ENCODE measurements around the gene LDHD. TPM values are rescaled to one million over a fixed set of nuclear protein-coding genes. Genes with fewer than 3 reads are reported as not detected.
A peak's percentile ranks its signal among the peaks of the same experiment; 100 is the strongest.

LDHD gene
- total RNA-seq, 2 experiments from 2014 or later = 0.18 to 0.28 TPM

DNA sequence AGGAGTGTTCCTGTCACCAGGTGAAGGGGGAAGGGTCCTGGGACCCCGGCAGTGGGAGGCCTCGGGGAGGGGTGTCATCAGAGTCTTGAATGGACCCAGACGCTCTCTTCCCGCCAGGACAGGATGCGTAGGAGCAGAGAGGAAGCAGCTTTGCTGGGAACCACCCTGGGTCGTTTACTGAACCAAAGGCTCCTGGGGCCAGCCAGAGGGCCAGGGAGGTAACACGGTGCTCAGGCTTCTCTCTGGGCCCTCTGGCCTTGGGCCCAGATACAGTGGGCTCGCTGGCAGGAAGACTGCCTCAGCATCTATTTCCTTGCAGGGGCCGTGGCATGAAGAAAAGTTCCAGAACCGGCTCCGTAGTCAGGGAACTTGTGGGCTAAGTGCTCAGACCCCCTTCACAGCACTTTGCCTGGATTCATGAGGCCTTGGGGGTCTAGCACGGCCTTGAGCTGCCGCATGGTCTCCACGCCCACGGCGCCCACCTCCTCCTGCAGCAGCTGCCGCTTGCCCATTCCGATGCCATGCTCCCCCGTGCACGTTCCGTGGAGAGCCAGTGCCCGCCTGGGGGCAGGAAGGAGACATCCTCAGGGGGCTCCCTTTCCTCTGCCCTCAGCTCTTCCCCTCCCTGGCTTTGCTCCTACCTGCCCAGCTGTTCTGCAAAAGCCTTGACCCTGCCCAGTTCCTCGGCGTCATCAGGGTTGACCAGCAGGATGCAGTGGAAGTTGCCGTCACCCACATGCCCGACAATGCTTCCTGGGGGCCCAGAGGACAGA lies 4.4 kb downstream of the LDHD start:
- Mint-ChIP-seq H3K4me1 (peaks cover 50% of the 10 kb centered on the region), H3K4me3 (no peak overlapping the region), H3K27me3 (no peaks in the 10 kb centered on the region), H3K36me3 (ENCODE audit: low read depth) (peaks cover 6% of the 10 kb centered on the region), H3K9me3 (no peaks in the 10 kb centered on the region), H3K27ac (no peak overlapping the region)
- DNase-seq = no peak
- ChIA-PET CTCF (interaction anchor here (0.8 to 6.1 kb wide), 36 partner anchors 13 to 401 kb away, joined by 3 to 186 read pairs (median 6); partner anchors contain the start of genes WDR59 and ZNRF1), POLR2A (interaction anchor here (0.9 to 5.4 kb wide), 10 partner anchors 13 to 299 kb away, joined by 3 to 71 read pairs (median 4); partner anchors contain the start of gene ZNRF1)

DNA sequence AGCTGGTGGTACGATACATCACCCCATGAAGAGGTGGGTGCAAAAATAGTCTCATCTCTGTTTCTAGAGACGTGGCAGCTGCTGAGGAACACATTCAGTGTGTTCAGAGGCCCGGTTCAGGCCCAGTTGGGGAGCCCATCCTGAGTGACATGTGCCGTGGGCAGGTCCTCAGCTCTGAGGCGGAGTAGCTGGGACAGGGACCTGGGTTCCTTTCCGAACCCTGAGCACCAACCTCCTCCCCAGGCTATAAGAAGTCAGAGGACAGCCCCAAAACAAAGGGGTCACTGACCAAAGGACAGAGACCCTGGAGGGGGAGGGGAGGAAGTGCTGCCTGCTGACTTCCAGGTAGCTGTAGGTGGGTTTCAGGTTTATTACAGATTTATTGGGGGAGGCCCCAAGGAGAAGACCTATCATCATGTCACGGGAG lies 5.1 kb downstream of the LDHD start:
- H3K27ac Mint-ChIP-seq = peak overlapping the region; percentile 88
- no peaks in the 10 kb centered on the region for H3K27me3 Mint-ChIP-seq
- DNase-seq = no peak
- POLR2A ChIA-PET = interaction anchor here (0.9 to 5.4 kb wide), 11 partner anchors 12 to 298 kb away, joined by 3 to 71 read pairs (median 4); partner anchors contain the start of gene ZNRF1
- peaks cover 54% of the 10 kb centered on the region for H3K4me1 Mint-ChIP-seq
- CTCF ChIA-PET = interaction anchor here (0.7 to 6.1 kb wide), 44 partner anchors 9 to 410 kb away, joined by 3 to 186 read pairs (median 5); partner anchors contain the start of genes FA2H, WDR59 and ZNRF1
- peaks cover 7% of the 10 kb centered on the region for H3K36me3 Mint-ChIP-seq (ENCODE audit: low read depth)
- H3K9me3 Mint-ChIP-seq = no peaks in the 10 kb centered on the region
- H3K4me3 Mint-ChIP-seq = no peak overlapping the region

DNA sequence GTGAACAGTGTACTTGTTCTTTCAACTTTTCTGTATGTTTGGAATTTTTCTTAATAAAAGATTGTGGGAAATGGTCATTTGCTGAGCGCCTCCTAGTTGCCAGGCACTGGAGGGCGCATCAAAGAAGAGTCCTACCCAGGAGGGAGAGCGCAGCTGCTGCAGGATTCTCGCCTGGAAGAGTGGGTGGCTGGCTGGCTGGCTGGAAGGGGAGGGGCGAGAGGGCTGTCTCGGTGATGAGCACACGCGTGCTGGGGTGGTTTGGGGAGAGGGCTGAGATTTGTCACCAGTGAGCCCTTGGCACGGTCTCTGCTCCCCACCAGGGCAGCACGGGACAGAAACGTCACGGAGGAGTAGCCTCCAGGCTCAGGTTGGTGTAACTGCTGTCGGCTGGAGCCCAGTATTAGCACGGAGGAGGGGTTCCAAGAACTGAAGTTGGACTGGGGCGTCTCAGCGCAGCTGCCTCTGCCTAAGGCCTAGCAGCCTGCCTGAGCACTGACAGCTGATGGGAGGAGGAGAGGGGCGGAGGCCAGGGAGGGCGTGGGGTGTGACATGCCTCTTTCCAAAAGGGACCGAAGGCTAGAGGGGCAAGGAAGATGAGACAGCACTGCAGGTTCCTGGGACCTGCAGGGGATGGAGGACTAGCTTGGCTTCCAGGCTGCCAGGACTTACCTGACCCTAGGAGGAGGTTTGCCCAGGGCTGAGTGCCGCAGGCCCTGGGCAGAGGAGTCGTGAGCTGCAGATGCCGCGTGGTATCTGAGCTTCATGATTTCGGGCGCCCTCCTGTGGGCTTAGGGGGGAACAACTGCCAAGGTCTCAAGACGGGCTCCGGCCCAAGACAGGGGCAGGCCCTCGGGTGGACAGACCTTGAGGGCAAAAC lies 5.7 kb downstream of the LDHD start:
- Mint-ChIP-seq H3K27me3 (no peaks in the 10 kb centered on the region), H3K4me1 (peaks cover 61% of the 10 kb centered on the region), H3K36me3 (ENCODE audit: low read depth) (peaks cover 13% of the 10 kb centered on the region), H3K9me3 (no peaks in the 10 kb centered on the region), H3K4me3 (peak overlapping the region; percentile 57), H3K27ac (peak overlapping the region; percentile 88)
- POLR2A ChIA-PET = interaction anchor here (0.8 to 5.4 kb wide), 15 partner anchors 12 to 537 kb away, joined by 3 to 71 read pairs (median 4); partner anchors contain the start of genes KARS1, TERF2IP, WDR59 and ZNRF1
- DNase-seq = peak; percentile 88
- CTCF ChIA-PET = interaction anchor here (0.6 to 6.1 kb wide), 46 partner anchors 10 to 410 kb away, joined by 3 to 186 read pairs (median 5); partner anchors contain the start of genes FA2H, WDR59 and ZNRF1

DNA sequence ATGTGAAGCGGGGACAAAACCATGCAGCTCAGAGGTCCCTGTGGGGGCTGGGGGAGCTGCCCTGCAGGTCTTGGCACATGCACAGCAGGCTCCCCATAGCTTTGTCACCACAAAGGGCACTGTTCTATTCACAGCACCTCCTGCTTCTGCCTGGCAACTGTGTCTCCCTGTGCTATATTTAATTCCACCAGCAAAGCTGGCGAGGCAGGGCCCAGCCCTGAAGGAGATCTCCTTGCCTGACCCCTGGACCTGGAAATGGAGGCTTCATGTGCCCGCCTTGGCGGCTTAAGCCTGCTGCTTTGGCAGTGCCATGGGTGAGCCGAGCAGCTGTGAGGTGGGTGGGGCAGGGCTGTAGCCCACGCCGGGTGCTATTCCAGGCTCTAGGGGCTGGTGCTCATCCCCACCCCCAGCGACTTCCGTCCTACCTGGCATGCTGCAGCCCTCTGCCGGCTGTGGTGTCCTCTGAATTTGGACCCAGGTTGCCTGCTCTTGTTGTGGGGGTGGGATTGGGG lies 6.8 kb downstream of the LDHD start:
- peaks cover 71% of the 10 kb centered on the region for H3K4me1 Mint-ChIP-seq
- no peaks in the 10 kb centered on the region for H3K9me3 Mint-ChIP-seq
- POLR2A ChIA-PET = interaction anchor here (1.4 to 5.4 kb wide), 7 partner anchors 11 to 538 kb away, joined by 3 to 71 read pairs (median 23); partner anchors contain the start of genes KARS1, TERF2IP, WDR59 and ZNRF1
- H3K4me3 Mint-ChIP-seq = peak overlapping the region; percentile 71
- H3K36me3 Mint-ChIP-seq (ENCODE audit: low read depth) = peaks cover 21% of the 10 kb centered on the region
- no peak for DNase-seq
- H3K27ac Mint-ChIP-seq = peak overlapping the region; percentile 88
- CTCF ChIA-PET = interaction anchor here (0.6 to 6.1 kb wide), 17 partner anchors 11 to 543 kb away, joined by 3 to 186 read pairs (median 7); partner anchors contain the start of genes WDR59 and ZNRF1
- H3K27me3 Mint-ChIP-seq = no peaks in the 10 kb centered on the region

DNA sequence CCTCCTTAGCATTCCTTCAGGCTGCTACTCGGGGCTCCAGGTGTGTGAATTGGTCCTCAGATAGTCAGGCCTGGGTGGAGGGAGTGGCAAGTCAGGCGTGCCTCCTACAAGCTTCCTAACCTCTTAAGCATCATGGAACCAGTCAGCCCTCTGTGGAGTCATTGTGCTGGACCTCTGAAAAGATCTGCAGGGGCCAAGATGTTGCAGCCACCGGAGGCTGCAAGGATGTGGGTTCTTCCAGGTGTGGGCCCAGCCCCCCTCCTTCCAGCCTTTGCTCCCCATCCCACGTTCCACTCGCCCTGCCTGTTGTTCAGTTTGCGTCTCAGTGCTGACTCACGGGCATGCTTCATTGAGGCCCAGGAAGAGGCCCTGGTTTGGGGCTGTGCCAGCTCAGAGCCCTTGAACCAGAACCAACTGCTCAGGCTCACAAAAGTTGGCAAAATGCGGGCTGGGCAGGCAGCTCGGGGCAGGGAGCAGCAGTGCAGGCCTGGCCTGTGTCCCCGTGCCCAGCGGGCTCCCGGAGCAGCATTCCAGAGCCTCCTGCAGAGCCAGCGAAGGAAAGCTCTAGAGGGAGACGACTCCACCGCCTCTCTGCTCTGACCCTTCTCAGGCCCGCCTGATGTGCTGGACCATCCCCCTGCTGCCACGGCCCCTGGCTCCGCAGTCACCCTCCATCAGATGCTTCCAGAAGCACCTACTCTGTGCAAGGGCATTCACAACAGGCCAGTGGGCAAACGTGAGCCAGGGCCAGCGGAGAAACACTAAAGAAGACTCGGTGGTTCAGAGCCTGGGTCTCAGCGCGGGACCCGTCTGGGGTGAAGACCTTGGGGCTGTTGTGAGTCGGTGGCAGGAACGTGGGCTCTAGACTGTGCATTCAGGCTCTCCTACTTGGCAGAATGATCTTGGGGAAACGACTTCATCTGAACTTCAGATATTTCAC lies 7.5 kb downstream of the LDHD start:
- DNase-seq = peak; percentile 77
- H3K4me3 Mint-ChIP-seq = peak overlapping the region; percentile 71
- no peaks in the 10 kb centered on the region for H3K27me3 Mint-ChIP-seq
- H3K9me3 Mint-ChIP-seq = no peaks in the 10 kb centered on the region
- H3K36me3 Mint-ChIP-seq (ENCODE audit: low read depth) = peaks cover 28% of the 10 kb centered on the region
- H3K4me1 Mint-ChIP-seq = peaks cover 78% of the 10 kb centered on the region
- ChIA-PET POLR2A (interaction anchor here (1.0 to 5.4 kb wide), 7 partner anchors 10 to 538 kb away, joined by 3 to 71 read pairs (median 23); partner anchors contain the start of genes CFDP1, KARS1, TERF2IP and ZNRF1), CTCF (interaction anchor here (0.6 to 6.1 kb wide), 16 partner anchors 11 to 542 kb away, joined by 3 to 186 read pairs (median 6); partner anchors contain the start of genes WDR59 and ZNRF1)
- H3K27ac Mint-ChIP-seq = peak overlapping the region; percentile 88

DNA sequence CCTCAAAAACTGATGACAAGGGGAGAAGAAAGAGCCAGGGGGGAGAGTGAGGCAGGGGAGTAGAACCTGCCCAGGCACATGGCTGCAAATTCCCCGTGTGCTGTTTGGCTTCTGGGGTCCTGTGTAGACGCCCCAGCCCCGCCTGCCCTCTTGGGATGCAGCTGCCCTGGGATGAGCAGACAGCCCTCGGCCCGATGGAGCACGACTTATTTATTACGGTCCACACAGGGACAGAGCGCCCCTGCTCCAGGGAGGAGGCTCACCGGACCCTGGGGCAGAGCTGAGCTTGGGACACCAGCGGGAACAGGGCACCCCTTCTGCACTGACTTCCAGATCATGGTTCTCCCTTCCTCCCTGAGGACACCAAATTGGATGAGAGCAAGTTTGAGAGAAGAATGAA lies 9.1 kb downstream of the LDHD start:
- Mint-ChIP-seq H3K36me3 (ENCODE audit: low read depth) (peaks cover 34% of the 10 kb centered on the region), H3K27me3 (no peaks in the 10 kb centered on the region), H3K9me3 (no peaks in the 10 kb centered on the region), H3K27ac (peak overlapping the region; percentile 48), H3K4me1 (peaks cover 82% of the 10 kb centered on the region), H3K4me3 (no peak overlapping the region)
- DNase-seq = no peak
- ChIA-PET CTCF (interaction anchor here (5.0 to 6.1 kb wide), 5 partner anchors 9 to 121 kb away, joined by 34 to 186 read pairs (median 62); partner anchors contain the start of genes WDR59 and ZNRF1), POLR2A (interaction anchor here (4.6 to 5.4 kb wide), 3 partner anchors 8 to 96 kb away, joined by 23 to 71 read pairs (median 54); no protein-coding TSS in a partner anchor)

DNA sequence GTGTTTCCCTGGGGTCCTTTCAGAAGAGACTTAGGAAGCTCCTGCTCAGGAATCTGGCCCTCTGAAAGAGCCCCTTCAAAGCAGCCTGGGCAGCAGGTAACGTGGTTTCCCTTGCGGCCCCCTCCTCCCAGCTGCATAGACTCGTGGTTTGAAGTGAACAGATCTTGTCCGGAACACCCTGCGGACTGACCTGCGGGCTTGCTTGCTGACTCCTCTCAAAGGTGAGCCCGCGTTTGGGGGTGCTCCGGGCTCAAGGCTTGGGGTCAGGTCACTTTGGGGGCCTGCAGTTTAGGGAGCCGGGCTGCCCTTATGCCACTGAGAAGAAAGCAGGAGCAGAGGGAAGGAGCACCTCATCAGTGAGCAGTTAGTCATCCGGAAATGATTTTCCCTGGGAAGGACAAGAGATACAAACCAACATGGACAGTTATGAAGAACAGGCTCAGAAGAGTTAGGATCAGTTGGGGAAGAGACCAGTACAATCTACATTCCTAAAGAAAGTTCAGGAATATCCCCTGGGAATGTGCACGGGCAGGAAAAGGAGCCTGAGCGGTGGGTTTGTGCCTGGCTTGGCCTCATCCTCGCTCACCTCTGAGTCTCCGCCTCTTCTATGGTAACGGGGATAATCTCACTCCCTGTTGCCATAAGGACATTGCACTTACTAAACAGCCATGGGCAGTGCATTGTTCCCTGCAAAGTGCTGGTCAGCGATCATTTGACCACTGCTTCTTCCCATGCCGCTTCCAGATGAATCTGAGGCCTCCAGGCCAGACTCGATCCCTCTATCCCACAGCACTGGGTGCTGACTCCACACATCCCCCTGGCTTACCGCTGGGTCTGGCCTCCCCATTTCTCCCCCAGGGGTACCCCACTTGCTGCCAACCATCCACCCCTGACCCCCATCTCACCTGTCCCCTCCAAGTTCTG lies 10.0 kb downstream of the LDHD start:
- ChIA-PET CTCF (interaction anchor here (0.7 to 6.0 kb wide), 6 partner anchors 8 to 108 kb away, joined by 3 to 62 read pairs (median 5); partner anchors contain the start of gene ZNRF1), POLR2A (interaction anchor here (0.9 to 5.4 kb wide), 4 partner anchors 7 to 542 kb away, joined by 3 to 71 read pairs (median 4); no protein-coding TSS in a partner anchor)
- Mint-ChIP-seq H3K27ac (peak overlapping the region; percentile 70), H3K36me3 (ENCODE audit: low read depth) (peaks cover 36% of the 10 kb centered on the region), H3K4me3 (peak overlapping the region; percentile 10), H3K9me3 (no peaks in the 10 kb centered on the region), H3K27me3 (no peaks in the 10 kb centered on the region), H3K4me1 (peaks cover 80% of the 10 kb centered on the region)
- DNase-seq = no peak

DNA sequence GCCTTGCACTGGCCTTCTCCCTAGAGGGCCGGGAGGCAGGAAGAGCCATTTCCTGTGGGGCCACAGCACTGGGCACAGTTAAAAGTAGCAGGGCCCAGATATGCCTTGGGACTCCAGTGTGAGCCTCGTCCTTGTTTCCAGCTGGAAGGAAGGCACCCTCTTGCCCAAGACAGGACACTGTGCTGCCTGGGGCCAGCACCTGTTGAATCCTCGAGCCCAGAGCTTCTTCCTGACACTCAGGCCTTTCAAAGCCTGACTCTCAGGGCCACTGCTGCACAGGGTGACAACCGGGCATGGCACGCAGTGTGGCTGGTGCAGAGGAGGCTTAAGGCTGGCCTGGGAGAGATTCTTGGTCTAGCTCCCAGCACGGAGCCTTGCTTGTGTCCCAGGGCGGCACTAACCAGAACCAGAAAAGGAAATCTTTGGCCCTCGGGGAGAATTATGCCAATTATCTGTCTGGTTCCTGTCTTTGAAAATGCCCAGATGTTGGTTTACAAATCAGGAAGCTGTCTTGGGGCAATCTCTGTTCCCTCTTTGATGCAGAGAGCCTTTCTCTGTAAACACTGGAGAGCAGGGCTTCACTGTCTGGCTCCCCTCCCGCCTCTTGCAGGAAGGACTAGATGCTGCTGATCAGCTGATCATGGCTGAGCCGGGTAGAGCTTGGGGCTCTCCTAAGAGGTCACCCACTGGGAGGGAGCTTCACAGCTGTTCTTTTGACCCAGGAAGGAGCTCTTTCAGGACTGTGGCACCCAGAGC lies 11.1 kb downstream of the LDHD start:
- Mint-ChIP-seq H3K27ac (peak overlapping the region; percentile 49), H3K27me3 (no peaks in the 10 kb centered on the region), H3K9me3 (no peaks in the 10 kb centered on the region), H3K4me1 (peaks cover 76% of the 10 kb centered on the region), H3K4me3 (no peak overlapping the region), H3K36me3 (ENCODE audit: low read depth) (peaks cover 36% of the 10 kb centered on the region)
- ChIA-PET CTCF (interaction anchor here (0.7 to 1.7 kb wide), 5 partner anchors 8 to 107 kb away, joined by 3 to 5 read pairs (median 3); partner anchors contain the start of gene ZNRF1), POLR2A (interaction anchor here (0.9 to 2.3 kb wide), 3 partner anchors 30 to 543 kb away, joined by 3 to 6 read pairs (median 3); no protein-coding TSS in a partner anchor)
- DNase-seq = no peak

DNA sequence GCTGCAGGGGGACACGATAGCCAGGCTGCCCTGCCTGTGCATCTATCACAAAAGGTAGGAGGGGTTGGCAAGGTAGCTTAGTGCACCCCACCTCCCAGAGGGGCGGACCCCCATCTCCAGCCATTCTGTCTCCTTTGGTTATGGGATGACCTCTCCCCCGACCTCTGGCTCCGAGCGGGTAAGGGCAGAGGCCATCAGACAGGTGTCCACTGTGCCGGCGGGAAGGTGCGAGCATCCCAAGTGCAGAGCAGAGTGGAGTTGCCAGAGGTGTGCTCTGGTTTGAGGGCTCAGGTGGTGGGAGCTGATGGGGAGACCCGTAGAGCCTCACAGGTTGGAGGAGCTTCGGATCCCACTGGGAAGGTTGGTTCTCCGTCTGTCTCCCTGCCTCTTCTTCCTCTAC lies 11.7 kb downstream of the LDHD start:
- ChIA-PET CTCF (interaction anchor here (1.3 to 1.7 kb wide), 2 partner anchors 8 to 28 kb away, joined by 3 to 5 read pairs; no protein-coding TSS in a partner anchor), POLR2A (interaction anchor here (2.3 kb wide), 1 partner anchor 30 kb away, joined by 6 read pairs; no protein-coding TSS in a partner anchor)
- Mint-ChIP-seq H3K4me1 (peaks cover 76% of the 10 kb centered on the region), H3K36me3 (ENCODE audit: low read depth) (peaks cover 36% of the 10 kb centered on the region), H3K27ac (no peak overlapping the region), H3K9me3 (no peaks in the 10 kb centered on the region), H3K4me3 (no peak overlapping the region), H3K27me3 (no peaks in the 10 kb centered on the region)
- DNase-seq = no peak

DNA sequence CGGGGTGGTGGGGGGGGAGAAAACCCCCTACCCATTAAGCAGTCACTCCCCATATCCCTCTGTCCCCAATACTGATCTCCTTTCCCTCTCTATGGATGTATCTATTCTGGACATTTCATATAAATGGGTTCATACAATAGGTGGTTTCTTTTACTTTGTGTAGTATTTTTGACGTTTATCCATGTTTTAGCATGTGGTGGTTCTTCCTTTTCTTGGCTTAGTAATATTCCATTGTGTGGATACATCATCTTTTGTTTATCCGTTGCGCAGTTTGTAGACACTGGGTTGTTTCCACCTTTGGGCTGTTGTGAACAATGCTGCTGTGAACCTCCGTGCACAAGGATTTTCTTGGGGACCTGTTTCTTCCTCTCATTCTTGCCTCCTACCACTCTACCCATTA lies 12.6 kb downstream of the LDHD start:
- no peak for DNase-seq
- H3K4me1 Mint-ChIP-seq = peaks cover 76% of the 10 kb centered on the region
- H3K27ac Mint-ChIP-seq = no peak overlapping the region
- ChIA-PET POLR2A (no interaction called here), CTCF (interaction anchor here (0.7 kb wide), 1 partner anchor 406 kb away, joined by 3 read pairs; no protein-coding TSS in a partner anchor)
- peaks cover 34% of the 10 kb centered on the region for H3K36me3 Mint-ChIP-seq (ENCODE audit: low read depth)
- H3K9me3 Mint-ChIP-seq = no peaks in the 10 kb centered on the region
- no peak overlapping the region for H3K4me3 Mint-ChIP-seq
- H3K27me3 Mint-ChIP-seq = no peaks in the 10 kb centered on the region

Measured in activated CD4-positive, alpha-beta memory T cell treated with anti-CD3 and anti-CD28 coated beads, Interleukin-2, amount 10 ng/mL, durations not matched to agents 7 days and 5 days (primary cell).